ENCODE measurements around the gene IMPA2.
"Not testable (repeated sequence)": the region's sequence is repeated elsewhere in the genome, so short reads cannot be mapped to it uniquely, and the experiment has no call there.

Gene IMPA2

DNA sequence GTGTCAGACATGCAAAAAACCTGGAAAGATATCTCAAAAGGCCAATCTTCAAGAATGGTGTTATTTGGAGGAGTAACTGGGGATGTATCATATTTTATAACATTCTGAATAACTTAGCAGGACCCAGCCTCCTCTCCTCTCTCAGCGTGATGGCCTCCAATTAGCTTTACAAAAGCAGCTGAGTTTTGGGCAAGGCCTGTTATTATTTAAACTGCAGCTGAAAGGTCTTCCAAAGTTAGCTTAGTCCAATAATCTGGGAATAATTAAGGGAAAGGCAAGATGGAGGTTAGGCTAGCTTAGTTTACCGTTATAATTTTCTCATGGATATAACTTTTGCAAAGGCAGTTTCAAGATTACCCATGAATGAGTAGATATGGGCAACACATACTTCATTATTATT, 40.4 kb upstream of the IMPA2 start:
- H3F3A ChIP-seq (ENCODE audit: low read depth) = no peaks in the 10 kb centered on the region

DNA sequence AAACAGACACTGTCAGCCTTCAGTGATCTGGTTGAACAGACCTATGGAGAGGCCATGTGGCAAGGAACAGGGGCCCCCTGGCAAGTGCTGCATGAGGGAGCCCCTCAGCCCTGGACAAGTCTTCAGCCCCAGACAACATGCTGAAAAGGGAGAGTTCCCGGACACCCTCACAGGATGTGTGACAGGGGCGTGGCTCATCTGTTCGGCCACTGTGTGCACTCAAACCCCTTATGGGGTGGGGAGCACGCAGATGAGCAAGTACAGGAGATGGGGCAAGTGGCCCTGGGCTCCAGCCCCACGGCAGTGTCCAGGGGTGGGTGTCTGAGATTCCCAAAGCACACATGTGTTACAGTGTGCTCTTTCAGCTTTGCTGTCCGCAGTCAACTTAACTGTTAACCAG, 37.8 kb upstream of the IMPA2 start:
- H3K36me3 ChIP-seq (ENCODE audit: insufficient read depth, low read length) = no peaks in the 10 kb centered on the region
- H3K4me3 ChIP-seq (ENCODE audit: low read length, poor library complexity, severe bottlenecking) = no peak overlapping the region
- TF ChIP-seq EZH2phosphoT487 (IDR thresholded peaks at IDR 0.05; ENCODE audit: borderline replicate concordance) = no peak
- no peaks in the 10 kb centered on the region for H3K9me2 ChIP-seq (replicated peaks; ENCODE audit: low read depth, low read length)
- H3K4me1 ChIP-seq (ENCODE audit: insufficient read depth, low read length, poor library complexity, severe bottlenecking) = peaks cover 28% of the 10 kb centered on the region
- H4K20me1 ChIP-seq (ENCODE audit: insufficient read depth, low read length, poor library complexity, severe bottlenecking) = no peaks in the 10 kb centered on the region
- no peak overlapping the region for H3K4me2 ChIP-seq (ENCODE audit: low read depth, low read length, poor library complexity, severe bottlenecking)
- H3K9me3 ChIP-seq (ENCODE audit: insufficient read depth, low read depth, low read length) = no peaks in the 10 kb centered on the region
- no peaks in the 10 kb centered on the region for H3K79me2 ChIP-seq (ENCODE audit: insufficient read depth, low read length)
- no peak overlapping the region for H3K9ac ChIP-seq (ENCODE audit: low read depth, low read length, poor library complexity, severe bottlenecking)
- no peaks in the 10 kb centered on the region for H3K27me3 ChIP-seq (ENCODE audit: insufficient read depth, low read length, poor library complexity, severe bottlenecking)
- H2AFZ ChIP-seq (ENCODE audit: low read length) = no peak overlapping the region
- H3F3A ChIP-seq (ENCODE audit: low read depth) = no peaks in the 10 kb centered on the region

More for the DNA sequence above, 40.4 kb upstream of the IMPA2 start:
- H3K9me2 ChIP-seq (replicated peaks; ENCODE audit: low read depth, low read length) = no peaks in the 10 kb centered on the region
- H2AFZ ChIP-seq (ENCODE audit: low read length) = no peak overlapping the region
- H3K9ac ChIP-seq (ENCODE audit: low read depth, low read length, poor library complexity, severe bottlenecking) = no peak overlapping the region
- peaks cover 7% of the 10 kb centered on the region for H3K4me1 ChIP-seq (ENCODE audit: insufficient read depth, low read length, poor library complexity, severe bottlenecking)
- no peaks in the 10 kb centered on the region for H3K9me3 ChIP-seq (ENCODE audit: insufficient read depth, low read depth, low read length)
- H3K79me2 ChIP-seq (ENCODE audit: insufficient read depth, low read length) = no peaks in the 10 kb centered on the region
- H3K4me2 ChIP-seq (ENCODE audit: low read depth, low read length, poor library complexity, severe bottlenecking) = no peak overlapping the region
- no peak for TF ChIP-seq EZH2phosphoT487 (IDR thresholded peaks at IDR 0.05; ENCODE audit: borderline replicate concordance)
- TF ChIP-seq, protein P1, sequence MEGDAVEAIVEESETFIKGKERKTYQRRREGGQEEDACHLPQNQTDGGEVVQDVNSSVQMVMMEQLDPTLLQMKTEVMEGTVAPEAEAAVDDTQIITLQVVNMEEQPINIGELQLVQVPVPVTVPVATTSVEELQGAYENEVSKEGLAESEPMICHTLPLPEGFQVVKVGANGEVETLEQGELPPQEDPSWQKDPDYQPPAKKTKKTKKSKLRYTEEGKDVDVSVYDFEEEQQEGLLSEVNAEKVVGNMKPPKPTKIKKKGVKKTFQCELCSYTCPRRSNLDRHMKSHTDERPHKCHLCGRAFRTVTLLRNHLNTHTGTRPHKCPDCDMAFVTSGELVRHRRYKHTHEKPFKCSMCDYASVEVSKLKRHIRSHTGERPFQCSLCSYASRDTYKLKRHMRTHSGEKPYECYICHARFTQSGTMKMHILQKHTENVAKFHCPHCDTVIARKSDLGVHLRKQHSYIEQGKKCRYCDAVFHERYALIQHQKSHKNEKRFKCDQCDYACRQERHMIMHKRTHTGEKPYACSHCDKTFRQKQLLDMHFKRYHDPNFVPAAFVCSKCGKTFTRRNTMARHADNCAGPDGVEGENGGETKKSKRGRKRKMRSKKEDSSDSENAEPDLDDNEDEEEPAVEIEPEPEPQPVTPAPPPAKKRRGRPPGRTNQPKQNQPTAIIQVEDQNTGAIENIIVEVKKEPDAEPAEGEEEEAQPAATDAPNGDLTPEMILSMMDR (conservative IDR thresholded peaks at IDR 0.05; ENCODE audit: low read length) = no peak
- no peaks in the 10 kb centered on the region for H3K36me3 ChIP-seq (ENCODE audit: insufficient read depth, low read length)
- no peaks in the 10 kb centered on the region for H3K27me3 ChIP-seq (ENCODE audit: insufficient read depth, low read length, poor library complexity, severe bottlenecking)
- H4K20me1 ChIP-seq (ENCODE audit: insufficient read depth, low read length, poor library complexity, severe bottlenecking) = no peaks in the 10 kb centered on the region
- no peak overlapping the region for H3K4me3 ChIP-seq (ENCODE audit: low read length, poor library complexity, severe bottlenecking)

DNA sequence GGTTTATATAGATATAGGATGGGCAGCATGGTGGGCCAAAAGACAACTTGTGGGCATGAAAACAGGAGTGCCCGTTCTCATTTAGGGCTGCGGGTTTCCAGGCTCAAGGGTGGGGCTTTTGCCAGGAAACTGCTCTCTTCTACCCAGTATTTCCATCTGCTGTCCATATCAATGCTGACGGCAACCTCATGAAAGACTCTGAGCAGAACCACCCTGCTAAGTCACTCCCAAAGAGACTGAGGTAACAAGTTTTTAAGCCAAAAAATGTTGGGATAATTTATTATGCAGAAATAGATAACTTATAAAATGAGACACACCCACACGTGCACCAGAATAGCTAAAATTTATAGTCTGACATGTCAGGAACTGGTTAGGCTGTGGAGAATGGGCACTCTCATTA, 37.1 kb upstream of the IMPA2 start:
- Histone ChIP-seq H3K4me1 (ENCODE audit: insufficient read depth, low read length, poor library complexity, severe bottlenecking) (peaks cover 28% of the 10 kb centered on the region), H3K9me3 (ENCODE audit: insufficient read depth, low read depth, low read length) (no peaks in the 10 kb centered on the region), H3K27me3 (ENCODE audit: insufficient read depth, low read length, poor library complexity, severe bottlenecking) (no peaks in the 10 kb centered on the region), H3K4me3 (ENCODE audit: low read length, poor library complexity, severe bottlenecking) (no peak overlapping the region), H3K9ac (ENCODE audit: low read depth, low read length, poor library complexity, severe bottlenecking) (no peak overlapping the region), H3K9me2 (replicated peaks; ENCODE audit: low read depth, low read length) (no peaks in the 10 kb centered on the region), H3F3A (ENCODE audit: low read depth) (no peaks in the 10 kb centered on the region), H4K20me1 (ENCODE audit: insufficient read depth, low read length, poor library complexity, severe bottlenecking) (no peaks in the 10 kb centered on the region), H3K79me2 (ENCODE audit: insufficient read depth, low read length) (no peaks in the 10 kb centered on the region), H3K4me2 (ENCODE audit: low read depth, low read length, poor library complexity, severe bottlenecking) (no peak overlapping the region), H2AFZ (ENCODE audit: low read length) (no peak overlapping the region), H3K36me3 (ENCODE audit: insufficient read depth, low read length) (no peaks in the 10 kb centered on the region)
- TF ChIP-seq, protein P1 (conservative IDR thresholded peaks at IDR 0.05; ENCODE audit: low read length) = no peak
- no peak for TF ChIP-seq EZH2phosphoT487 (IDR thresholded peaks at IDR 0.05; ENCODE audit: borderline replicate concordance)

DNA sequence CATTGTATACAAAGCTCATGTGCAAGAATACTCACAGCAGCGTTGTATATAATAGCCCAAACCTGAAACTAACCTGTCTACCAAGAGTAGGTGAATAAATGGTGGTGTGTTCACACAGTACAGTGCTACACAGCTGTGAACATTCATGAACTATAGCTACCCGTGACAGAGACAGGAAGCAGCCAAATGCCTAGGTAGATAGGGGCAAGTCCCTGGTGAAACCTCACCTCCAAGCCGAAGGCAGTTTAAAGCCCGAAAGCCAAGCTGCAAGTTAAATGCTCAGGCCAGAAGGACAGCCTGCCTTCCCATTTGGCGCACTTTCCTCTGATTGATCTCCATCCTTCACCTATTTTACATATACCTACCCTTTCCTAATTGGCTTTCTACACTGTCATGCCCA, 36.5 kb upstream of the IMPA2 start:
- no peak for TF ChIP-seq EZH2phosphoT487 (IDR thresholded peaks at IDR 0.05; ENCODE audit: borderline replicate concordance)
- TF ChIP-seq, protein P1 (conservative IDR thresholded peaks at IDR 0.05; ENCODE audit: low read length) = no peak
- Histone ChIP-seq H3K4me1 (ENCODE audit: insufficient read depth, low read length, poor library complexity, severe bottlenecking) (peaks cover 28% of the 10 kb centered on the region), H3K27me3 (ENCODE audit: insufficient read depth, low read length, poor library complexity, severe bottlenecking) (no peaks in the 10 kb centered on the region), H3F3A (ENCODE audit: low read depth) (no peaks in the 10 kb centered on the region), H4K20me1 (ENCODE audit: insufficient read depth, low read length, poor library complexity, severe bottlenecking) (no peaks in the 10 kb centered on the region), H3K9me2 (replicated peaks; ENCODE audit: low read depth, low read length) (no peaks in the 10 kb centered on the region), H3K36me3 (ENCODE audit: insufficient read depth, low read length) (no peaks in the 10 kb centered on the region), H3K9ac (ENCODE audit: low read depth, low read length, poor library complexity, severe bottlenecking) (no peak overlapping the region), H3K4me2 (ENCODE audit: low read depth, low read length, poor library complexity, severe bottlenecking) (no peak overlapping the region), H3K4me3 (ENCODE audit: low read length, poor library complexity, severe bottlenecking) (no peak overlapping the region), H3K79me2 (ENCODE audit: insufficient read depth, low read length) (no peaks in the 10 kb centered on the region), H3K9me3 (ENCODE audit: insufficient read depth, low read depth, low read length) (no peaks in the 10 kb centered on the region), H2AFZ (ENCODE audit: low read length) (no peak overlapping the region)

DNA sequence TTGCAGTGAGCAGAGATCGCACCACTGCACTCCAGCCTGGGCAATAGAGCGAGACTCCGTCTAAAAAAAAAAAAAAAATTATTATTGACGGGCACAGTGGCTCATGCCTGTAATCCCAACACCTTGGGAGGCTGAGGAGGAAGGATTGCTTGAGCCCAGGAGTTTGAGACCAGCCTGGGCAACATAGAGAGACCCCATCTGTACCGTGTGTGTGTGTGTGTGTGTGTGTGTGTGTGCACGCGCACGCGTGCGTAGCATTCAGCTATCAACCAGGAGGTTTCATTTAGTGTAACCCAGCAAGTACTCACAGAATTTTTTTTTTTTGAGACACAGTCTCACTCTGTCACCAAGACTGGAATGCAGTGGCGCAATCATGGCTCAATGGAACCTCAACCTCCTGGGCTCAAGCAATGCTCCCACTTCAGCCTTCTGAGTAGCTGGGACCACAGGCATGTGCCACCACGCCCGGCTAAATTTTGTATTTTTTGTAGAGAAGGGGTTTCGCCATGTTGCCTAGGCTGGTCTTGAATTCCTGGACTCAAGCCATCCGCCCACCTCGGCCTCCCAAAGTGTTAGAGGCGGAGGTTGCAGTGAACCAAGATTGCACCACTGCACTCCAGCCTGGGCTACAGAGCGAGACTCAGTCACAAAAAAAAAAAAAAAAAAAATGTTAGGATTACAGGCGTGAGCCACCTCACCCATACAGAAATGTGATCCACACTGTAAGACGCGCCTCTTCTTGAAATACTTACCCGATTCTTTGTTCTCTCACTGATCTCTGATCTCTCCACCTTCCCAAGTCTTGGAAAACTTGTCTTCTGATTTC, 35.3 kb upstream of the IMPA2 start:
- not testable (repeated sequence) for H2AFZ ChIP-seq (ENCODE audit: low read length)

More for the DNA sequence above, 35.3 kb upstream of the IMPA2 start:
- H3K27me3 ChIP-seq (ENCODE audit: insufficient read depth, low read length, poor library complexity, severe bottlenecking); H3K36me3 ChIP-seq (ENCODE audit: insufficient read depth, low read length); H3K9me3 ChIP-seq (ENCODE audit: insufficient read depth, low read depth, low read length); H3K9me2 ChIP-seq (replicated peaks; ENCODE audit: low read depth, low read length); H4K20me1 ChIP-seq (ENCODE audit: insufficient read depth, low read length, poor library complexity, severe bottlenecking); H3F3A ChIP-seq (ENCODE audit: low read depth); H3K79me2 ChIP-seq (ENCODE audit: insufficient read depth, low read length): not testable (repeated sequence)
- Histone ChIP-seq H3K4me2 (ENCODE audit: low read depth, low read length, poor library complexity, severe bottlenecking) (peak overlapping the region; percentile 69), H3K4me1 (ENCODE audit: insufficient read depth, low read length, poor library complexity, severe bottlenecking) (peaks cover 28% of the 10 kb centered on the region), H3K4me3 (ENCODE audit: low read length, poor library complexity, severe bottlenecking) (peak overlapping the region; percentile 65), H3K9ac (ENCODE audit: low read depth, low read length, poor library complexity, severe bottlenecking) (peak overlapping the region; percentile 54)
